HG02588 (cell line): ENCODE data around the gene TGM4.

ENCODE experiments used
- ATAC-seq: cut with Tn5 transposase; IDR thresholded peaks from one replicate; pipeline ENCODE4 v1.9.1; 2021; ENCODE audit warnings: mild to moderate bottlenecking, moderate library complexity; ENCODE audit not compliant: unreplicated experiment

TGM4 gene

DNA sequence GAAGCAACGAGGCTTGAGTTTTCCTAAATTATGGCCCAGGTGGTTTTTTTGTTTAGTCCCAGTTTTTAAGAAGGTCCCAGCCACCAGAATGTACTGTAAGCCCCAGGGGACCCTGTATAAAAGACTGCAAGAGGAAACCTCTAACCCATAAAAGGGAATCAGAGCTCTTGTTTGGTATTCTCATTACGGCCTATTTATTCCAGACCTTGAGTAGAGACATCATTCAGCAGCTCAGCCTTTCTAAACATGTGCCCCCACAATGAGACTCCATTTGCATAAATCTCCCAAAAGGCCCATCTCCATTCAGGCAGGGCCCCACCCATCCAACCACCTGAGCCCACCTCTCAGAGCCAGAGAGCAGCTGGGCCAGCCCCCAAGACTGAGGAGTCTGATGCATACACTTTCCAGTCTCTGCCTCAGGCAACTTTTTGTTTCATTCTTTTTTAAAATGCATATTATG is 75.9 kb downstream of the TGM4 start:
- no peak for ATAC-seq

DNA sequence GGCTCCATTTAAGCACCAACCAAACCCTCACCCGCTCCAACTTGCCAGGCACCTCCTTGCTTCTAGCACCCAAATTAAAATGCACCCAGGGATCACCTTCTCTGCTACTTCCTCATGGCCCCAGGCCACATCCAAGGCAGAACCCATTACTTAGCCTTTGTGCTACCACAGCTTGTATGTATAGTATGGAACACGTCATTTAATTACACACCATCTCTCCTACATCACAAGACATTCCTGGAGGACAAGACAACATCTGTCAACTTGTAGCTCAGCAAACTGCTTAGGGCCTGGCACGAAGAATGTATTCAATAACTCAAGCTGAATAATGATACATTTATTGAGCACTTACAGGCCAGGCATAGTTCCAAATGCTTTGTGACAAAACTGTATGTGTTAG is 78.3 kb downstream of the TGM4 start:
- ATAC-seq: no peak

DNA sequence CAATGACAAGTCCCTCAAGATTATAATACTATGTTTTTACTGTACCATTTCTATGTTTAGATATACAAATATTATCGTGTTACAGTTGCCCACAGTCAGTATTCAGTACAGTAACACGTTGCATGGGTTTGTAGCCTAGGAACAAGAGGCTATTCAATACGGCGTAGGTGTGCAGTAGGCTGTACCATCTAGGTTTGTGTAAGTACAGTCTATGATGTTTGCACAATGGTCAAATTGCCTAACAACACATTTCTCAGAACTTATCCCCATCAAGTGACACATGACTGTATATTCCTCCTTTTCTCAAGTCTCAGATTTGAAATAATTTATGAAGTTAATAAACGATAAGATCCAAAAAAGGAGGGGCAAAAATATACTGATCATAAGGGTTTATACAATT is 79.9 kb downstream of the TGM4 start:
- no peak for ATAC-seq

DNA sequence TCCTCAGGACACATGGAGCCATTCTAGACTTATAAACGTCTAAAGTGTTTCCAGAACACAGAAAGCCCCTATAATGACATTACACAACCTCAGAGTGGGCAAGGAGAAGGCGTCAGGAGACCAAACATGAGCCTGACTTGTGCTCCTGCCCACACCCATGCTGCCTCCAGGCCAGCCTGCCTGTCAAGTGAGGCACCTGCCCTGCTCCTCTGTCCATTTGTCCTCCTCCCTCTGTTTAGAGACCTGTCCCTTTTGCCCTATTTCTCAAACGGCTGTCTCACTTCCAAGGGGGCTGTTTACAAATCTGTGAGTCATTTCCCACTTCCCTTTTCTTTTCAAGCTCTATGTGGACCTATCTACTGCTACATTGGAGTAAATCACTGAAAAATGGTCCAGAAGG is 80.6 kb downstream of the TGM4 start:
- peak; percentile 75 for ATAC-seq

GRCh38 chr3:44955917-44956316 is 81.5 kb downstream of the TGM4 start:
- ATAC-seq: no peak

DNA sequence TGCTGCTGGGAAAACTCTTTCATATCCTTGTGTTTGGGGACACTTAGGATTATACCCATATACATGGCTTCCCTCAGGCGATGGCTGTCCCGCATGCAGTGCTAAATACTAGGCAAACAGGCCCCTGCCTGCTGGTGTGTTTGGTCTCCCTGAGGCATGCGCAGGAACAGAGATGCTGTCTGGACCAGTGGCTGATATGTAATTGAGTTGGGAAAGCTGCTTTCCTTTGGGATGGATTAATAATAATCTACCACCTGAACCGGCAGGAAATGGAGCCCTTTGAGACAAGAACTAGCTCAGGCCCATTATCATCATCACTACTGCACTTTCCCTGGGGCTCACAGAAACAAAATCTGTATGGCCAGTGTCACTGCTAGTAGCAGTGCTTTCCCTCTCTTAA is 83.6 kb downstream of the TGM4 start:
- no peak for ATAC-seq

- ATAC-seq: no peak
Observed at GRCh38 chr3:44958386-44958785, 84.0 kb downstream of the TGM4 start.

DNA sequence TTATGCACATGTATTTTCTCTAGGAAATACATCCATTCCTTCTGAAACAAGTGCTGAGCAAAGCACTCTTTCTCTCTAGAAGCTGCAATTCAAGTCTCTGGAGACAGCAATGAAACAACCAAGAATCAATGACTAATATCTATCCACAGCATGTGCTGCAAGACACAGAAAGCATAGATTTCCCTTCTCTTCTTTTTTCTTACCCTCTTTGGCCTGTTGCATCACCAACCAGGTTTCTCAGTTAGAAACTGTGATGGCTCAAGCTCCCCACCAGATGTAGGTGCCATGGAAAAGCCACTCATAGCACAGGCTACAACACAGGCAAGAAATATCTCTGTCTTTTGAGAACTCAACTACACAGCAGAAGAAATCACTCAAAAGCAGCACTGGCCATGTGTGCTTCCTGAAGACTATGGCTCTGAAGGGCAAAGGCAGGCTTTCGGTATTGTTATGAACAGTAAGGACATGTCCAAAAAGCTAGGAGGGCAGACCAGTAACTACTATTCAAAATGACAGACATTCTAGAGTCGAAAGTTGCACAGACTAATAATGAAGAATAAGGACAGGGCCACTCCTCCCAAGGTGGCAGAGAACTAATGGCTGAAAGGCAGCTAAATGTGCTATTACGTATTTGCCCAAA is 86.1 kb downstream of the TGM4 start:
- peak; percentile 46 for ATAC-seq

DNA sequence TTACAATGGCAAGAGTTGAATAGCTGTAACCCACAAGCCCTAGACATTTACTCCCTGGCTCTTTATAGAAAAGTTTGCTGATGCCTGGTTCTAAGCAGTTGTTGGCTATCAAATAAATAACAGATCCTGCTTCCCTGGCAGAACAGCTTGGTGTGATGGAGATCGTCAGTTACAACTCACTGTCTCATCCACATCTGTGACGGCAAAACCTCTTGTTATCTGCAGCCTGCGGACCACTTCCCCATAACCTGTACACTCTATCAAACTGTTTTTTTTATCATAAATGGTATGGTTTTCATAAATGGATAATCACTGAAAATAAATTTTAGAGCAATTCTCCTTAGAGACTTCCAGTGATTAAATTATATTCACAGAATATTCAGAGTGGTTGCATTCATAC is 87.5 kb downstream of the TGM4 start:
- ATAC-seq: no peak

- ATAC-seq: no peak
Observed at GRCh38 chr3:44962621-44963393, 88.4 kb downstream of the TGM4 start.

DNA sequence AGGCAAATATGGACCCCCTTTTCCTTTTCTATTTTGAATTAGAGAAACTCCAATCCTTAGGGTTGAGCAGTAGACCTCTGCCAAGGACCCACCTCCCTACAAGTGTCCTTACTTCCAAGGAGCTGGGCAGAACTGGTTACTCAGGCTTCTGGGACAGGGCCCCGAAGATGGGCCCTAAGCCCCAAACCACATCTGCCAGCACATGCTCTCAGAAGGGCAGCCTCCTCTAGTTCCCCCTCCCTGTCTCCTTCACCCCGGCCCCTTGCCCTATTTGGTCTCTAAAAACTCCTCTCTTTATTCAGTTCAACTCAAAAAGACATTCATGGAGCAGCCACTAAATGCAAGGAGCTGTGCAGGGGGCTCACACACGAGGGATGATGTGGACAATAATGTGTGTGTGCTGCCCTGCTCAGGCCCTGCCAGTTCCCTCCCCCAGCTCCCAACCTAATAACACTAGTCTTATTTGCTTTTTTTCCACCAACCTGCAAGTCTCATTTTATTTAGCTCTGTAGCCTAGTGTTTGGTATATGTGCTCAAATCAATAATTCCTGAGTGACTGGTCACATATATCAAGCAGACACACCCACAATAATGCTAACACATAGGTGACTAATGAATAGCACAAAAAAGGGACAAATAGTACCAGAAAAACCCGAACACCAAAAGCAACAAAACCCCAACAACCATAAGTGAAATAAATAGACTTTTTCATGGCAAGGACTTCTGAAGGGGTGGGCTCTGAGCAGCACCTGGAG is 89.3 kb downstream of the TGM4 start:
- ATAC-seq: no peak
